HG02885 (cell line): ENCODE results near the gene TULP3.
"Not testable (repeated sequence)": the region's sequence is repeated elsewhere in the genome, so short reads cannot be mapped to it uniquely, and the experiment has no call there.

Experiments
- ATAC-seq: cut with Tn5 transposase; IDR thresholded peaks from one replicate; pipeline ENCODE4 v1.9.1; 2021; ENCODE audit warnings: mild to moderate bottlenecking; ENCODE audit not compliant: unreplicated experiment, poor library complexity

The TULP3 gene

GRCh38 chr12:2890388-2891239, at the start of gene TULP3:
TULP3 (plus strand) TSS chr12:2890891; CDS start chr12:2890948, 57 bp downstream.
- peak; percentile 99 for ATAC-seq

GRCh38 chr12:2841056-2841650, 49.5 kb upstream of the TULP3 start:
- no peak for ATAC-seq

GRCh38 chr12:2842948-2843347, 47.7 kb upstream of the TULP3 start:
- no peak for ATAC-seq

GRCh38 chr12:2844786-2845185, 45.9 kb upstream of the TULP3 start:
- no peak for ATAC-seq

- ATAC-seq: no peak
These were observed 45.4 kb upstream of the TULP3 start for GRCh38 chr12:2845280-2845679.

GRCh38 chr12:2851931-2852330, 38.8 kb upstream of the TULP3 start:
- ATAC-seq: no peak

GRCh38 chr12:2853626-2854025, 37.1 kb upstream of the TULP3 start:
- ATAC-seq: no peak

GRCh38 chr12:2854669-2855453, 35.8 kb upstream of the TULP3 start:
- ATAC-seq: no peak

- no peak for ATAC-seq
These were observed 35.1 kb upstream of the TULP3 start for GRCh38 chr12:2855546-2855945.

GRCh38 chr12:2856051-2856450, 34.6 kb upstream of the TULP3 start:
- ATAC-seq: no peak

- ATAC-seq: no peak
These were observed 33.7 kb upstream of the TULP3 start, which contains the start of gene TEX52 for GRCh38 chr12:2857021-2857431. TEX52 (minus strand) TSS chr12:2857039; CDS start chr12:2857026, 13 bp downstream.

- ATAC-seq: no peak
These were observed 33.1 kb upstream of the TULP3 start for GRCh38 chr12:2857576-2857975.

- ATAC-seq: no peak
These were observed 32.4 kb upstream of the TULP3 start for GRCh38 chr12:2858334-2858733.

GRCh38 chr12:2858944-2859421, 31.7 kb upstream of the TULP3 start:
- no peak for ATAC-seq

GRCh38 chr12:2860170-2860569, 30.5 kb upstream of the TULP3 start:
- no peak for ATAC-seq

GRCh38 chr12:2862876-2863275, 27.8 kb upstream of the TULP3 start:
- no peak for ATAC-seq

- ATAC-seq: not testable (repeated sequence)
These were observed 27.3 kb upstream of the TULP3 start for GRCh38 chr12:2863402-2863801.

- ATAC-seq: no peak
These were observed 26.5 kb upstream of the TULP3 start for GRCh38 chr12:2864198-2864597.

- not testable (repeated sequence) for ATAC-seq
These were observed 21.6 kb upstream of the TULP3 start for GRCh38 chr12:2868986-2869632.

- peak; percentile 43 for ATAC-seq
These were observed 14.2 kb upstream of the TULP3 start for GRCh38 chr12:2876431-2877046.
